NCI-H1694 treated with DMSO at 0.1 percent for 48 hours (cell line): ENCODE results near the gene TNPO1.

Source experiments
- DNase-seq: peaks from one replicate; lab custom pipeline; 2025; lab: John Stamatoyannopoulos, UW

Gene TNPO1

DNA sequence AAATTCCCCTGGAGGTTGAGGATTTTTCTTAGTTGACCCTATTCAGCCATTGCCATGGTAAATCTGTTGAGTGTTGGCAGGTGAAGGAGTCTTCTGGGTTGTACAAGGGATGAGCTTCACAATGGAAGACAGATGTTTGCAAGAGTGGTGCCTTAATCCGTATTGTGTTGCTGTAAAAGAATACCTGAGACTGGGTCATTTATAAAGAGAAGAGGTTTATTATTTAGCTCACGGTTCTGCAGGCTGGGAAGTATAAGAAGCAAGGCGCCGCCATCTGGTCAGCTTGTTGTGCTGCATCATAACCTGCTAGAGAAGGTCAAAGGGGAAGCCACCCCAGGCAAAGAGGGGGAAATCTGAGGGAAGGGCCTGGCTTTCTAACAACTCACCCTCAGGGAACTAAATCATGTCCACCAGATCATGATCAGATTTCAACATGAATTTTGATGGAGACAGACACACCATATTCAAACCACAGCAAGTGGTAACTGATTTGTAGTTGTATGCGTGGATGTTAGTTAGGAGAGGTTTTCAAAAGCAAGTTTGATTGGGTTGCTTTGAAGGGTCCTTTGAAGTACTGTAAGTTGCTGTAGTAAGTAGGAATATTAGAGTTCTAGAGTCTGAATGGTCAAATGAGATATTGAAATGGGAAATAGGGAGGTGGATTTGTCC is 2.5 kb downstream of the TNPO1 start:
- DNase-seq: peak; percentile 67

- no peak for DNase-seq
Measured at GRCh38 chr5:72821776-72822175, 5.3 kb downstream of the TNPO1 start.

DNA sequence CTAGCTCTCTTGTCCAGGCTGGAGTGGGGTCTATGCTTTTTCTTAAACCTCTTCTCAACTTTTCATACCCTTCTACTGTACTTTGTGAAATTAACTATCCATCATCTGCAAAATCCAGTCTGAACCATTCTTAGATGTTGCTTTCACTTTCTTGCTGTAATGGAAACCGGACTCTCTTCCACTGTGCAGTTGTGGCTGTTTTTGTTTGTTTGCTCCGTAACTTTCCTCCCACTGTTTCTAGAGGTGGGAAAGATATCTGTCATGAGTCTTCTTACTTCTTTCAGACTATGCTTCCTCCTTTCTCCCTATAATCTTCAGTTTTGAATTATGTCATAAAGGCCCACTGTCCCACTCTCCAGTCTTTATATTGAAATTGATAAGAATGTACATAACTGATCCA is 6.5 kb downstream of the TNPO1 start:
- no peak for DNase-seq

DNA sequence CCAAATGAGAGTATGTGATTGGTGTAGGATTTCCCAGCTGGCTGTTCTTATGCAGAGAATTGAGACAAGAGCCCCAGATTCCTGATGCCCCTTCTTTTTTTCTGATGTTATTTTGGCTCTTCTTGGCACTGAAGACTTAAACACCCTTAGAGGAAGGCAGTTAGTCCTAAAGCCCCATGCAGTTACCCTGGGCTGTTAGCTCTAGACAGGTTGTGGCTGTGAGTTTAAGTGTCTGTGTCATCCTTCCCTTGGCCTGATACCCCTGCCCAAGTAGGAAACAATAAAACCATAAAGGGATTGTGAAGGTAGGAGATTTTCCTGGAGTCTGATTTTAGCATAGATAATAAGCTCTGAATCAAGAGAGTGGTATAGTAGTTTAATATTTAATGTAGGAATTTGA is 13.2 kb downstream of the TNPO1 start:
- DNase-seq: no peak

DNA sequence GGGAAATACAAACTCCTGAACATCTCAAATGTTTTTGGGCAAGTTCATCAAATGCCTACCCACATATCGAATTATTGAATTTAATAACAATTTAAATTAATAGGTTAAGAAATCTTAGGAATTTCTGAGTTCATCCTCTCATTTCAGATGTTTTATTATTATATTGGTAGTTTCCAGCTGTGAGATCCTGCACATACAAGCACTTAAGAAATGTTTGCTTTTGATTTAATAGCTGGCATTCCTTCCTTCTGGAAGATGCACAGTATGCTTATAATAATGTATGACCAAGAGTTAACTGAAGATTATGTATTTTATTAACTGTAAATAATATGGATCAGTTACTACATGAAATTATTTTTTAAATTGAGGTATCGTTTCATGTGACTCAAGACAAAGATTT is 13.9 kb downstream of the TNPO1 start:
- DNase-seq: no peak

- no peak for DNase-seq
Measured at GRCh38 chr5:72831685-72832084, 15.2 kb downstream of the TNPO1 start.

GRCh38 chr5:72834924-72835323 is 18.5 kb downstream of the TNPO1 start:
- DNase-seq: no peak

DNA sequence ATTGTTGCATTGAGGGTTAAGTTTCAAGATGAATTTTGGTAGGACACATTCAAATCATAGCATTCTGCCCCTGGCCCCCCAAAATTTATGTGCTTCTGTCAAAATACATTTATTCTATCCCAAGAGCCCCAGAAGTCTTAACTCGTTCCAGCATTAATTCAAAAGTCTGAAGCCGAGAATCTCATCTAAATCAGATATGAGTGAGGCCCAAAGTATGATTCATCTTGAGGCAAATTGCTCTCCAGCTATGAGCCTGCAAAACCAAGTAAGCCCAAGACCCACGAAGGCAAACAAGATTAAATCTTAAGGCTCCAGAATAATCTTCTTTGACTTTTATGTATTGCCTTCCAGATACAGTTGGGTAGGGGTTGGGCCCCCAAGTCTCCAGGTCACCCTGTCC is 19.2 kb downstream of the TNPO1 start:
- no peak for DNase-seq

- DNase-seq: no peak
Measured at GRCh38 chr5:72836810-72837209, 20.3 kb downstream of the TNPO1 start.

GRCh38 chr5:72837524-72838096 is 21.1 kb downstream of the TNPO1 start:
- DNase-seq: no peak

DNA sequence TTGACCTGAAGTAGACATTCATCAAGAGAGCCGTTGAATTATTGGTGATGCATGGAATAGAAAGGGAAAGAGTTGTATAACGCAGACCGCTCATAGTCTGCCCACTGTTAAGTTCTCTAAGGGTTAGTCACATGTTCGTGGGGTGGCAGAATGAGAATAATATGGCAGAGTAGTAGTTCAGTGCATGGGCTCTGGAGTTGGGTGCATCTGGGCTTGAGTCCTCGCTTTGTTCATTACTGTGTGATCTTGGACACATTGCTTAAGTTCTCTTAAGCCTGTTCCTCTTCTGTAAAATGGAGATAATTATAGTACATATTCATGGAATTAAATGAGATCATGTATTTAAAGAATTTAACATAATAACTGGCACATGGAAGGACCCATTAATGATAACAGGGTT is 23.6 kb downstream of the TNPO1 start:
- no peak for DNase-seq

- no peak for DNase-seq
Measured at GRCh38 chr5:72841756-72842535, 25.5 kb downstream of the TNPO1 start.

DNA sequence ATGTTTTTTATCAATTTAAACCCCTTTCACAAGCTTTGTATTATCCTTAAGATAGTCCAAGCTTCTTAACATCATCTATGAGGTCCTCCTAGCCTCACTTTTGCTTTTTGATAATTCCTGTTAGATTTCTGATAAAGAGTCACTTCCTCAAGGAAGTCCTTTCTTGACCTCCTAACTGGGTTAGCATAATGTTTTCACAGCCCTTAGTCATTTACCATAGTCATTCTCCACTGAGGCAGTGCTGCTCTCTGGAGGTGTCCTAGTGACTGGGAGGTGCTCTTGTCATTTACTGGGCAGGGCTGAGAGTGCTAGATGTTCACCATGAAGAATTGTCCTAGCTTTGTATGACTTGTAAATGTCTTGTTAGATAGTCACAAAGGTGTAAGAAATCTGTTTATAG is 26.4 kb downstream of the TNPO1 start:
- DNase-seq: no peak

DNA sequence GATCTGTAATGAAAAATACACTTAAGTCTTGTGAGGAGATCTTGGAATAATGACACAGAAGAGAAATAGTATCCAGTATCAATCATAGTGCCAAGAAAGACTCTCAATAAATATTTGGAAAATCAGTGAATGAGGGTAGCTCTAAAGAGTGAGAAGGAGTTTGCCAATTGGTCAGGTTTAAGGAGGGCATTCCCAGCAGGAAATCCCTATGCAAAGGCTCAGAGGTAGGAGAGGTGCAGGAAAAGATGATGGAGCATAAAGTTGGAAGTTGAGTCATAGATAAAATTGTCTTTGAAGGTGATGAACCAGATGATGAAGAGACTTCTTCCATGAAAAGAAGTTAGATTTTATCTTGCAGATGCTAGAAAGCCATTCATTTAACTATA is 27.8 kb downstream of the TNPO1 start:
- DNase-seq: no peak

- no peak for DNase-seq
Measured at GRCh38 chr5:72845889-72846288, 29.4 kb downstream of the TNPO1 start.

- no peak for DNase-seq
Measured at GRCh38 chr5:72846483-72846882, 30.0 kb downstream of the TNPO1 start.

GRCh38 chr5:72847439-72847838 is 31.0 kb downstream of the TNPO1 start:
- DNase-seq: no peak

DNA sequence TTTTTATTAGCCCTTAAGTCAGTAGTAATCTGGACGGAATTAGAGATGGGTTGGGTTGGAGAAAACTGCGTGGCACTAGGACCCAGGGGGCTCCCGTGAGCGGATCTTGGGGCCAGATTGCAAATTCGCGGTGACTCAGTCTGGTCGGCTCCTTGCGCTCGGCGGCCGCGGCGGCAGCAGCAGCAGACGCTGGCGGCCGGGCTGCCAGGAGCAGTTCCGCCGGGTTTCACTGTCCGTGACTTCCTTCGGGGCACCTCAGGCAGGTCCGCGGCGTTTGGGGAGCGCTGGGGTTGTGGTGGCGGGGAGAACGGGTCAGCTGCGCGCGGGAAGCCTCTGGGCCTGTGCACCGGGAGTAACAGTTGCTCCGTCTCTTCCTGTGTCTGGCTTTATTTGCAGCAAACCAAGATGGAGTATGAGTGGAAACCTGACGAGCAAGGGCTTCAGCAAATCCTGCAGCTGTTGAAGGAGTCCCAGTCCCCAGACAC is 31.6 kb downstream of the TNPO1 start:
- peak; percentile 75 for DNase-seq

- DNase-seq: no peak
Measured at GRCh38 chr5:72848474-72849428, 32.3 kb downstream of the TNPO1 start.

DNA sequence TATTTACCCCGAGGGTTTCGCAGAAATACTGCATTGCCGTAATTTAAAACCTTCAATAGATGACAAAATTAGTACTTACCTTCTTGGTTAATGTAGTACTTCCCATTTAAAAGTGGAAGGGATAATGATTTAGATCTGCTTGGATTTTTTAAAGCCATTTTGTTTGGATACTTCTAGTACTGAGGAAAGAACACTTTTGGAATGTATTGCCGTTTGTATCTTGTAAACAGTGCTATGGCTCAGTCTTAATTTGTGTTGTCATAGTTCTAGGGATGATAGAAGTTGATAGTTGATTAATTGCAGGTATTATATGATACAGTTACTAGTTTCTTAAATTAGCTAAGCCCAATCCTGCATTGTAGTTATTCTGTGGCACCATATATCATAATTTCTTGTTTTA is 33.1 kb downstream of the TNPO1 start:
- DNase-seq: no peak

DNA sequence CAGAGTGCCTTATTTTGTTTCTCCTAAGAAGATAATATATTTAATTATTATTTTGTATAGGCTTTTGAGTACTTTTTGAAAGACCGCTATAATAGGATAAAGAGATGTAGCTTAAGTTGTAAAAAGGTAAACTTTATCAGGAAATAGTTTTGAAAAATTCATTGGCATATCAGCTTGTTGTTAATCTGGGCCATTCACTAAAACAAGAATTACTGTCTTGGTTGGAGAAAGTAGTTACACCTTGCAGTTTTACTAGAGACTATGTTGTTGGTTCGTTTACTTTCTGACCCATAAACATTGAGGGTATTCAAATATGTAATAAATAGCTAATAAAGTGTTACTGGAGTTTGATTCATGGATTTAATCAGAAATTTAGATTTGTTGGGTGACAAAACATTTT is 33.7 kb downstream of the TNPO1 start:
- DNase-seq: no peak

DNA sequence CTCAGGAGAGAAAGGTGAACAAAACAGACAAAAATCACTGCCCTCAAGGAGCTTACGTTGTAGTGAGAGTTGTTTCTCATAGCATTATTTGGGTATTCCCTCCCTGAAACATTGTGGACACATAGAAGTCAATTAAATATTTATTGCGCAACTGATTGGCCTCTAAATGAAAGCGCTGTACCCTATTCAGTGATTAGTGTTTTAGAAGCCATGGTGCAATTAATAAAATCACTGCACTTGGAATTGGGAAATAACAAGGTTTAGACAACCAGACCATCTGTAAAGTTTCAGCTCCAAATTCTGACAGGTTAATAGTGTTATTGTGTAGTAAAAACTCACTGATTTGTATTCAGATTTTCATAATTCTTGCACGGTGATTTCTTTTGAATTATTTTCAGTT is 35.9 kb downstream of the TNPO1 start:
- no peak for DNase-seq
